ENCODE measurements around the gene SND1.

GRCh38 chr7:127957886-127958285 lies 305.9 kb downstream of the SND1 start:
- TF ChIP-seq POLR2AphosphoS5 (IDR thresholded peaks at IDR 0.05; ENCODE audit: borderline replicate concordance, low read depth, low read length) (no peak), EZH2 (IDR thresholded peaks at IDR 0.05) (no peak), FOXP2 (optimal IDR thresholded peaks at IDR 0.05; ENCODE audit: control extremely low read depth, extremely low read length, insufficient read depth) (no peak)
